SH-SY5Y (cell line): ENCODE measurements around the gene S100PBP.

Experiments used
- GATA2 ChIP-seq: IDR thresholded peaks from 2 replicates; pipeline ENCODE4 v1.6.1; 2011; ENCODE audit warnings: mild to moderate bottlenecking, low read depth, low read length
- GATA3 ChIP-seq: IDR thresholded peaks from 2 replicates; pipeline ENCODE4 v1.6.1; 2011; ENCODE audit warnings: low read depth, mild to moderate bottlenecking, low read length, moderate library complexity

Gene S100PBP

GRCh38 chr1:32890516-32891240, 73.2 kb downstream of the S100PBP start:
- TF ChIP-seq GATA3, result no peak
- no peak for TF ChIP-seq GATA2

GRCh38 chr1:32891241-32891570, 73.8 kb downstream of the S100PBP start:
- TF ChIP-seq GATA2 (no peak), GATA3 (no peak)

GRCh38 chr1:32891630-32892029, 74.2 kb downstream of the S100PBP start:
- TF ChIP-seq GATA3, result no peak
- no peak for TF ChIP-seq GATA2

- TF ChIP-seq GATA3 (no peak), GATA2 (no peak)
Observed at GRCh38 chr1:32892368-32893197, 75.1 kb downstream of the S100PBP start.

GRCh38 chr1:32893198-32894018, 76.0 kb downstream of the S100PBP start:
- no peak for TF ChIP-seq GATA3
- no peak for TF ChIP-seq GATA2

GRCh38 chr1:32894019-32894600, 76.7 kb downstream of the S100PBP start:
- TF ChIP-seq GATA3 (no peak), GATA2 (no peak)

GRCh38 chr1:32894681-32895080, 77.2 kb downstream of the S100PBP start:
- TF ChIP-seq GATA2 (no peak), GATA3 (no peak)

GRCh38 chr1:32895325-32896215, 78.1 kb downstream of the S100PBP start:
- TF ChIP-seq GATA3 (no peak), GATA2 (no peak)

GRCh38 chr1:32896451-32896850, 79.0 kb downstream of the S100PBP start:
- TF ChIP-seq GATA3 (no peak), GATA2 (no peak)

- TF ChIP-seq GATA2 (no peak), GATA3 (no peak)
Observed at GRCh38 chr1:32897082-32898049, 79.9 kb downstream of the S100PBP start.

- TF ChIP-seq GATA2, result no peak
- TF ChIP-seq GATA3, result no peak
Observed at GRCh38 chr1:32898056-32898455, 80.6 kb downstream of the S100PBP start.

GRCh38 chr1:32898958-32899357, 81.5 kb downstream of the S100PBP start:
- no peak for TF ChIP-seq GATA3
- no peak for TF ChIP-seq GATA2
